GM11168 (cell line): ENCODE data around the gene RRBP1.

ENCODE experiments used
- in situ Hi-C: fragments of 300-500 bp; cut with MboI; formaldehyde crosslinking; loops from one replicate; pipeline ENCODE4 v1.12.0; 2022; ENCODE audit warnings: low sequenced_read_pairs; ENCODE audit not compliant: unreplicated experiment

Gene RRBP1

DNA sequence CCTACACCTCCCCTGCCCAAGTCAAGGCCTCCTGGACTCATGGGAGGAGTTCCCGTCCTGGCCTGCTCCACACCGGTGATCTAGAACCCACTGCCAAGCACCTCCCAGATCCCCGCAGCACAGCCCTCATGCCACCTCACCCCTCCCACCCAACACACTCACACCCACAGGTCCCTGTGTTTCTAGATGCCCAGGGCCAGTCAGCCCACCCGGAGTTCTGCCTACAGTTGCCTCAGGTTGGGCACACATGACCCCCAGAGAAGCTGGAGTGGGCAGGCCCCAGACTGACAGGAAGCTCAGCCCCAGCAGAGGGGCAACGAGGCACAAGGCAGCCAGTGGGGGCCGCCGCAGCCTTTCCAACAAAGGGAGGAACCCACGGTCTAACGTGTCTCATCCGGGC lies 29.6 kb downstream of the RRBP1 start:
- in situ Hi-C loops: no loop called here

DNA sequence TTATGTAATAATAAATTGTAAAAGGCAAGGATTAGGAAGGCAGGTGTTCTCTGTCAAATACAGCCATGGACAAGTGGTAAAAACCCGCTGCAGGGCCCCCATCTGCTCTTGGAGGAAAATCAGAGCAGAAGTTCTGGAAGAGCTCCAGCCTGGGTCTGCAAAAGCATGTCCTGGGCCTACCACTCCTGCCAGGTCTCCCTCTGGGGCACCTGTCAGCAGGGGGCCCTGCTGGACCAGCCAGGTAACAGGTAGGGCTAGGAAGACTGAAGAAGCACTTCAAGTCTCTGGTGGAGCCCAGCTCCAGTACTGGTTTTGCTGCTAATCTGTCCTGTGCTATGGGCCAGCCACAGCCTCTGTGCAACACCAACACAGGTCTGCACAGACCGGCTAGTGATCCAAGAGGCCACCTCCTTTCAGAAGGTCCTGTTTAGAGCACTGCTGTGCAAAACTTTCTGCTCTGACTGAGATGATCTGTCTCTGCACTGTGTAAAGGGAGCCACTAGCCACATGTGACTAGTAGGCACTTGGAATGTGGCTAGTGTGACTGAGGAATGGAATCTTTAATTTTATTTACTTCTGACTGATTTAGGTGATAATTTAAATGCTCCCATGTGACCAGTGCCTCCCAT lies 30.2 kb downstream of the RRBP1 start:
- in situ Hi-C loops: no loop called here

DNA sequence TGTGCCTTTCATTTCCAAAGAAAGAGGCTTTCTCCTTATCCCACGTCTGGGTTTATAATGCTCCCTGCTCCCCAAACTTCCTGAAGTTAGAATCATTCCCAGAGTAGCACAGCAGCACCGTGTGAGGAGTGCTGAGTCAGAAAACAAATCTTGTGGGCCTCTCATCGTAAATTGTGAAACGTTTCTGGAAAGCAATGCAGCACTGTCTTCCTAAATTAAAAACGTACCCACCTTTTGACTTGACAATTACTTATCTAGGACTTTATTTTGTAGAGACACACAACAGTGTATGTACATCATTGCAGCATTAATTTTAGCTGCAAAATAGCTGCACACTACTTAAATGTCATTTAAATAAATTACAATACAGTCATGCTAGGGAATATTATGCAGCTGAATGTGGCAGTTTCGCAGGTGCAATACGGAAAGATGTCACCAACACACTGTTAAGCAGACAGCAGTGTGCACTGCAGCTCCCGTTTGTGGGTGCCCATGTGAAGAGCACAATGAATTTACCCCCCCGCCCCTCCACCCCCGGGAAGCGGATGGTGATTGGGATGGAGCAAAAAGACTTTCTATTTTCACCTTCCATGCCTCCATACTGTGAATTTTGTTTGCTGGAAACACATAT lies 30.8 kb downstream of the RRBP1 start:
- in situ Hi-C loops: no loop called here

DNA sequence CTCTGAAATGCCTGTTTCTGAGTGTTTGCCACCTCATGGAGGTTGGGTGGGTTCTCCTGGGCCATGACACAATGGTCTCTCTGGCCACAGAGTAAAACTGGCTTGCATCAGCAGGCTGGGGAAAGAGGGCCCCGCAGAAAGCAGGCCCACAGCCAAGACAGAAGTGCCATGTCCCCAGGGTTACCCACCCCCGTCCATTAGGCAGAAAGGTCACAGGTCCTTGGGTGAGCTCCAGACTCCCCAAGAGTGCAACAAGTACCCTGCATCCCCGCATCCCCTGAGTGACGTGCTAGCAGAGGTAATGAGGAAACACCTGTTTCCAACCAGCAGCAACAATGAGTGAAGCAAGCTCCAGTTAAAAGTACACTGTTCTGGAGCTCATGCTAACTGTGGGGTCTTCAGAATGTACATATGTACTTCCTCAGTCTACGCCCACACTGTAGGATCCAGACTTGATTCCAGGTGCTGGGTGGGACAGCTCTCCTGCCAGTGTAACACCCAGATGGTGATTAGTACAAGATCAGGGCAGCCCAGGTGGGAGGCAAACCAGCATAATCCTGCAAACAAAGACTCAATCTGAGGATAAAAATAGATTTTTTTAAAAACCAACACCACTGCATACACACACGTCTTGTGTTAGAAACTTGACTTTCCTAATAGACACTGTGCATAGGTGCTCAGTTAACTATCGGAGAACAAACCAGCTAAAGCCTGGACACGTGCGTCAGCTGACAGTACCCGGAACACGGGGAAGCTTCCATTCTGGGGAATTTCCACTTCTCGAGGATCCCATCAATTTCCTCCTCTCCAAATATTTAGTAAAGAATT lies 31.5 kb downstream of the RRBP1 start:
- in situ Hi-C loops: no loop called here

DNA sequence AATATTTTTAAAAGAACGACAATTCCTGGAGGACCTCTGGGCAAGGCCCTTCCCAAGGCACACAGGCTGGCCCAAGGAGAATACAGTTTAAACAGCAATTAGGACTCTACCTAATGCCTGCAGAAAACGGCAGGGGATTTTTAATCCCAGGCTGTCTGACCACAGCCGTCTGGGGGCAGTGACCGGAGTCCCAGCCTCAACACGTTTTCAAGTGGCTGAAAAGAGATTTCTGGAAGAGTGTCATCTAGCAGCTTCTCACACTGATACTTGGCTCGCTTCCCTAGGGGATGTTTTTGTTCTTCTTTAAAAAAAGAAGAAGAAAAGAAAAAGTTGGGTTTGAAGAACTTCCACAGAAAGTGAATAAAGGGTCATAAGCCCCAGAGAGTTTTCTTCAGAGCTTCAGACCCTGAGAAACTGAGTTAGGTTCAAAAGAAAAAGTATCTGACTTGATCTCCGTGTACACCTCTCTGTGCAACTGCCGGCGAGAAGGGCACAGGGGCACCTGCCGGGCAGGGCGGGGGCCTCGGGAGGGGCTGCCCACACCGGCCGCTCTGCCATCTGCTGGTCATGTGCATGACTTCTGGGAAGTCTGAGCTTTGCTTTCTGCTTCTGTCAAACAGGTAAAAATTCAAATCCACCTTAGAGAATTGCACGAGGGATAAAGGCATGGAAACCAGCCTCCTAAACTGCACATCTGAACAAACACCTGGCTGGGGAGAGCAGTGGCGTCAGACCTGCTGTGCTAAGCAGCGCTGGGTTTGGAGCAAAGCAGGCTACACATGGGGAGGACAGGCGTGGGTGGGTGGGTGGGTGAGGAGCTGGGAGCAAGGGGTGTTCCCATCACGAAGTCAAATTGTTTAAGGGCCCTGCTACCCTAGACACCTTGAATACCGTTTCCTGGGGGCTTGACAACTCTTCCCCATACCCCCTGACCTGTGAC lies 33.0 kb downstream of the RRBP1 start:
- in situ Hi-C loops: no loop called here

DNA sequence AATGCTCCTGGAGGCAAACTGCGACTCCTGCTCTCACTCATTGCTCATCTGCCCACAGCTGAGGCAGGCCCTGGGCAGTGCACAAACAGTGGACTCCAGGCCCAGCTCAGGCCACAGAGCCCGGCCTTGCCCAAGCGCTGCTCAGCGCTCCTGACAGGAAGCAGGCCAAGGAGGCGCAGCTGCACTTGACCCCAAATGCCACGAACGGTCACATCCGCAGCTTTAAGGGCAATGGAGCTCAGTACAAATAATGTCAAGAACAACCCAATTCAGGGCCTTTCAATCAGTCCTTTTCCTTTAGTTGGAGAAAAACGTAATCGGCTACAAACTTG lies 33.8 kb downstream of the RRBP1 start:
- in situ Hi-C loops: no loop called here

DNA sequence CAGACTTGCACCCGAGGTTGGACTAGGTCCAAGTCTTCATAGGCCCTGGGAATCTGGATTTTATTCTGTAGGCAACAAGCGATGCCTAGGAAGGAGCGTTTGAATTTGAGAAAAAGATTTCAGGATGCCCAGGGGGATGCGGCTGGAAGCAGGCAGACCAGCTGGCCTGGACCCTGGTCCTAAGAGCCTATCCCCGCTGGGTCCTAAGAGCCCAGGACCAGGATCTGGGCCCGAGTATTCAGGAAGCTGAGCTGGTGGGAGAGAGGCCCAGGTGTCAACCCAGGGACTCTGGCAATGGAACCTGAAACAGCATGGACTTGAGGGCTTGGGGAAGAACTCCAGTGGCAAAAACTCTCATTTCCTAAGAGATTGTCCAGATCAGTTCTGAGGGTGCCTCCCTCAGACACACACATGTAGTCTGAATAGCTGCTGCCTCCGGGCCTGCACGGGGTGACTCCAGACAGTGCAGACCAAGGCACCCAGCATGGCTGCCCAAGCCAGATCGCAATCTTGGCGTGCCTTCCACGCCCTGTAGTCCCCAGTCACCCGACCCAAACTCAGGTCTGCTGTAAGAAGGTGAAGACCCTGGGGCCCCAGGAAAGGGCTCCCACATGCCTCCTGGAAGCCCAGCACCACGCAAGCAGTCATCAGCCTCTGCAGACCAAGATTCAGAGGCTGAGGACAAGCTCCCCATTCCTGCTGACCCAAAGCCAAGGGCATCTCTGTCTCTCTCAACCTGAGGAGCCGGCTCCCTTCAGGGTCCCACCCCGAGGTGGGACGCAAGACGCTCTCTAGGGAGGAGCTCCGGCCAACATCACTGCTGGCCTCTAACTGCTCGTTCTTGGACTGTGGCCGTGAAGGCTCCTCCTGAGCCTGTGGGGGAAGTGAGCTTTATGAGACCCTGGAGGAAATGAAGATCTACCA lies 34.4 kb downstream of the RRBP1 start:
- in situ Hi-C loops: no loop called here

DNA sequence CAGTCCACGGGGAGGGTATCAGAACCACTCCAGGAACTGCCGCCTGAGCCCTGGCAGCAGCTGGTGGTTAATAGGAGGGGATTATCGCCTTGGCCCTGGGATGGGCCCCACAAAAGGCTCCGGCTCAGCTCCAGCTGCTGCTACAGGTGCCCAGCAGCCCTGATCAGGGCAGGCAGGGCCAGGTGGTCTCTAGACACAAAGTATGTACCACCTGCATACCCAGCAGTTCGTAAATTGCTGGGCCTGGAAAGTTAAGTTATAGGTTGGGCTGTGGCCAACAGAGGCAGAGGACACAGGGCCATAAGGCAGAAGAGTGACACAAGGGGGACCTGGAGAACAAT lies 35.1 kb downstream of the RRBP1 start:
- in situ Hi-C loops: no loop called here

DNA sequence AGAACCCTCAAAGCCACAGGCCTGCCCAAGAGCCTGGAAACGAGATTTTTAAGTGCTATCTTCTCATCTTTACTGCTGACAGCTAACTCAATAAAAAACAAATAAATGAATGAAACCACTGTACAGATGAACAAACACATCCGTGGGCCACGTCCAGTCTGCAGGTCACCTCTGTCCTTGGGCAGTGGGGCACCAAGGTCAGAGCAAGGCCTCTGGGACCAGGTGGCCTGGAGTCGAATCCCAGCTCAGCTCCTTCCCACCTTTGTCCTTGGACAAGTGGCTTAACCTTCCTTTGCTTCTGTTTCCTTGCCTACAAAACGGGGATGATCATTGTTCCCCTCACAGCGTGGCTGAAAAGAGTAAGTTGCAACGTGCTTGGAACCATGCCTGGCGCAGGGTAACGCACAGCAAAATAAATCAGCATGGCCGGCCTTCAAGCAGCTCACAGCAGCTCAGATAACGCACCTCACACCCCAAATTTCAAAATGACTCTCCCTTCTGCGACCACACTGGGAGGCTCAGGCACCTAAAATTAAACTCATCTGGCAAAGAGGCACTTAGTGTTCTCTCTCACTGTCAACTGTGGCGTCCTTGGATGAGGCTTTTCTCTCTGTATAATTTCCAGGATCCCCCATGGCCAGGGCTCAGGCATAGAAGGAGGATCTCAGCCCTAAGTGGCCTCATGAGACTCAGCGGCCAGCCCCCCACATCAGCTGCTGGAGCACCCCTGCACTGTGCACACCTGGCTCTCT lies 35.7 kb downstream of the RRBP1 start:
- in situ Hi-C loops: no loop called here

DNA sequence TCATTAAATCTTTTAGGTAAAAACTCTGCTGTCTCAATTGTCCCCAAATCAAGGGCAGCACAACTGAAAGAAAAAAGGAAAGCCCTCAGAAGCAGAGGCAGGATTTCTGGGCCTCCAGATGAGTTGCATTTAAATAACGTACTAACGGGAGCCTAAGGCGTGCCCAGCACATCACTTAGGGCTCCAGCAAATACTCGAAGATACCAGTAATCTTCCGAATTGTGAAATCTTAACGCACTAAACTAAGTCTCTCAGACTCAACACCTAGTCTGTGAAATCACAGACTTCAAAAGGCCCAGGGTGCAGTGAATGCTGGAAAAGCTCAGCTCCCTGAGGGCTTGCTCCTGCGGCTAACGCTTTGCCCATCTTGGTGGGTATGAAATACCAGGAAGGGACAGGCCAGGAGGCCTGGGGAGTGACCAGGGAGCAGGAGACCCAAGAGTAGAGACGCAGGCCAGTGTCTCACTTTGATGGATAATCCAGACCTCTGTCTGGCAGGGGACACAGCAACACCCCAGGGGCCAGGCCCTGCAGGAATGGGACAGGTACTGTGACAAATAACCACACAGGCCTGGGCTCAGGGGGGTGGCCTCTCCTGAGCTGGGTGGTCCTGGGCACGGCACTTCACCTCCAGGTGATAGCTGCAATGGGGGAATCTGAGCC lies 36.4 kb downstream of the RRBP1 start:
- in situ Hi-C loops: no loop called here

DNA sequence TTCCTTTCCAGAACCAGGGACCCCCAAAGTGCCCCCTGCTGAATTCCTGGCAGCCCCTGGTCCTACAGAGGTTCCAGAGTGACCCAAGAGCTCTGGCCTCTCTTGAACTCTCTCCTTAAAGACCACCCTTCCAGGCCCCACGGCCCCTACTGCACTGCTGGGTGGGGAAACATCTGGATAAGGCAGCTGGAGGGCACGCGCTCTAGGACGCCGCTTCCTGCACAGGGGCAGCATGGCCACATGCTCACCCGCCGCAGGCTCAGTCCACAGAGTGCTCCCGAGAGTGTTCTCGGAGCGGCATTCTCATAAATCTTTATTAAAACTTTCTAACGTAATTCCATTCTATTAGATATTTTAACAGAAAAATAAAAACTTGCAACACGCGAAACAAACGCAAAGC lies 37.0 kb downstream of the RRBP1 start:
- in situ Hi-C loops: no loop called here

DNA sequence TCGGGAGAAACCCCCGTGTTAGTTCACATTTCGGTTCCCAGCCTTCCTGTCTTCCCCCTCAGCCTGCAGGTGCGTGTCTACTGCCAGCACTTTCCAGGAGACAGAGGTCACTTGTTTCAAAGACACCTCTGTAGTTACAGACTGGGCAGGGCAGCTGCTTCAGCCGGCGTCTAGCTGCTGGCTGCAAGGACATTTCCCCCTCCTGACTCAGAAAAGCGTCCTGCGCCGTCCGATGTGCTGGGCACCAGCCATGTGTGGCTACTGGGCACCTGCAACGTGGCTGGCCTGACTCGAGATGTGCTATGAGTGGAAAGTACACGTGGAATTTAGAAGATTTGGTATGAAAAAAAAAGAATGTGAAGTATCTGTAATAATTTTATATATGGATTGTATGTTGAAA lies 37.6 kb downstream of the RRBP1 start:
- in situ Hi-C loops: no loop called here

DNA sequence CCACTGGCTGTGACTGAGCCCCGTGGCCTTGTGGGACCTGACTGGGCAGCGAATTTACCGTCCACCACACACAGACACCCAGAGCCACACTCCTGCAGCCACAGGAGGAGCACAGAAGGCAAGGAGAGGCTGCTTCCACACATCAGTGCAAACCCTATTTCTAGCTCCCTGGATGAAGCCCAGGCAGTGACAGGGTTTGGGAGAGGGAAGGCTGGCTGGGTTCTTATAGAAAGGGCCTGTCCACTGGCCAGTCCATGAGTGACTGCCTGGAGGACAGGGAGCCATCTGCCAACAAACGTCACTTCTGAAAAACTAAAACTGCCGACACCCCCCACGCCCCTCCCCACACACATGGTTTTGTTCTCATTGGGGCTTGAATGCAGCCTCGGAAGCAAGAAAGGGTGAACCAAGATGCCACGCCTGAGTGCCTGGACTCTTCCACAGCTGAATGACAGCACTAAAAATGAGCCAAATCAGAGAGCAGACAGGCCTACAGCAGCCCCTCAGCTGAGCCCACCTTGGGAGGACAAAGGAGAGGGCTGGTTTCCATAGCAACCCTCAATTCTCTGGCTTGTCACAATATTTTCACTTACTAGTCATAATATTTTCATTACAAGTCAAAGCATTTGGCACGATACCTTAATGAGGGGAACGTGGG lies 38.4 kb downstream of the RRBP1 start:
- in situ Hi-C loops: no loop called here

DNA sequence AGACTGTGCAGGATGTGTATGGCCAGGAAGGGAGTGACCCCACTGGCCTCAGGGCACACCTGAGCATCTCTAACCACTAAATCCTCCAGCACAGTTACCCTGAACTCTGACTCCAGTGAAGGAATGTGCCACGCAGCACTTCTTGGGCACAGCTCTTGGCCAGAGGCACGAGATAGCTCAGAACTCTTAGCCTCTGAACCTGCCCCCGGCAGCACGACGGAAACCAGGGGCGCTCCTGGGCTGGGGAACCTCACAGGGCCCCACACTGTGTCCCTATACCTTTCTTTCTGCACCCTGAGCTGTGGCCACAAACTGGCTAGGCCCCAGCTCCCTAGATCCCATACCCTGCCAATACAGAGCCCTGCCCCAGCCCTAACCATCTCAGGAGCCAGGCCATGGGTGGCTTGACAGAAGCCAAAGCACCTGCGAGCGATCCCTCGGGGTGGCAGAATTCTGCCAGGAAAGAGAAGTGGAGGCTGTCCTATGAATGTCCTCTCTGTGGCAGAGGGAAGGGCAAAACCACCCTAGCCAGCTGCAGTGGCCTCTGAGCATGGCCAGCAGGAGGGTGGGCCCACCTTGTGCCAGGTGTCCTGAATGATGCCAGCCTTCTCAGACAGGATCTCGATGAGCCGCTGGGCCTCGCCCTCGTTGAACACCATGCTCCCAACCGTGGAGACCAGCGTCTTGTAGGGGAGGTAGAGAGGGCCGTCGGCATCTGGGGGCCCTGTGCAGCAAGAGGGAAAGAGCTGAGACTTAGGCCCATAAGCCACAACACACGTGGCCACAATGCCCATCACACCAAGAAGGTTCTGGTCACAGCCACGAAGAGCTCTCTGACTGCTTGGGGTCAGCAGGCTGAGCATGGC lies 39.4 kb downstream of the RRBP1 start:
- in situ Hi-C loops: no loop called here

DNA sequence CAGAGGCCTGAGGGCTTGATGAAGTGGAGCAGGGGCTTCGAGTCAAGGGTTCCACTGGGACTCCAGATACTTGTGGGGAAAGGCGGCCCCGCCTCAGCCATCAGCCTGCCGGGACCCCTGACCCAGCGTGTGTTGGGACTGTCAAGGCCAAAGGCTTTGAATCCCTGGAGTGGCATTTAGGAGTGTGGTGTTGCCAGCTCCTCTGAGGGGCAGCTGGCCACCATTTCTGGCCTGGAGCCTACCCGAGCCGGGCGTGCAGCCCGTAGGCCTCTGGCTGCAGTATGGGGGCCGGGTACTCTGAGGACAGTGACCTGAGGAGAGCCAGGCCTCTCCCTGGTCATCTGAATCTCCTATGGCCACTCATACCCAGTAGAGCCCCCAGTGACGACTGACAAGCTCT lies 40.0 kb downstream of the RRBP1 start:
- in situ Hi-C loops: no loop called here

DNA sequence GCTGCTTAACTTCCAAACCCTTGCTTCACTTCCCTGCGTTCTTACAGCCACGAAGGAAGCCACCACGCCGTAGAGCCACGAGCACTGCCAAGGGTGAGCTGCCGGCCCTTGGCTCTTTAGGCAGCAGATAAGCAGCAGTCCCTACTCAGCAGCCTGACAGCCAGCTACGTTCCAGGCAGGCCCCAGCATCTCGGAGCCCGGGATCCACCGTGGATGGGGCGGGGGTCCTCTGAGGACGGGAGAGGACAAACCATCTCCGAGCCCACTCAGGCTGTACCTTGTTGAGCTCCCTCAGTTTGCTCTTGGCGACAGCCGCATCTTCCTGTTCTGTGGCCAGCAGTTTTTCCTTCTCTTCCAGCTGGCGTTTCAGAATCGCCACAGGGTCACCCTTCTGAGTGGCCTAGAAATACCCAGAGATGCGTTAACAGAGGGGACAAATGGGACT lies 40.5 kb downstream of the RRBP1 start:
- in situ Hi-C loops: no loop called here

DNA sequence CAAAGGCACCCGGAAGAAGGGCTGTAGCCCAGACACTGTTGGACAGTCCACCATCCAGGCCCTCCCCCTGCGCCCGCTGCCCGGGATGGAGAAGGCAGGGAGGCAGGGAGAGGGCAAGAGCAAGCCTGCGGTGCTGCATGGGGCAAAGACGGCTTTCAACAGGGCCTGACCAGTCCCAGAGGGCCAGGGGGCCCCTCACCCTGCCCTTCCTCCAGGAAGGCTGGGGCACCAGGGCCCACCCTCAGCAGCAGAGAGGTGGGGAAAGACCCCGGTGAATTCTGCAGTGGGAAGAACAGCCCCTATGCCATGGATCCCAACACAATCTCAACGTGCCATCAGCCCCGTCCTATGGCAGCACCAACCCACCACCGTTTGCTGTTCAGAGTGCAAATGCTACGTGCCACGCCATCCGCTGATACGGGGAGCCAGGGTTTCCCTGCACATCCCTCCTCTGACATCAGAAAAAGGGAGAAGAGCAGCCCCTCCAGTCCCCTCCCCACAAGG lies 41.1 kb downstream of the RRBP1 start:
- in situ Hi-C loops: no loop called here
